ENCODE results near the gene PLCL2.

DNA sequence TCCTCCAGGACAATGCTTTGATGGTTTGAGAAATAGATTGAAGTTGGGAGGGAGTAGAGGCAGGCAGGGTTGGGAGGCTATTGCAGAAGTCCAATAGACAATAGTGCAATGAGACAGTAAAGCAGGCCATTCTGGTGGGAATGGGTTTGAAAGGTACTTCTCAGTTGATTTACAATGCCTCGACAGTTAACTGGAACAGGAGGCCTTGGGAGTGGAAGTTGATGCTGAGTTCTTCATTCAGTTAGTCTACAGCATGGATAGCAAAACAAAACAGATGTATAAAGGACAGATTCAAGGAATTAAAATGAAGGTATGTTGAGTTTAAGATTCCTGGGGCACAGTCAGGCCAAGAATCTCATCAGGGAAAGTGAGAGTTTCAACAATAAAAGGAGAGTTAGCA, 6.8 kb upstream of the PLCL2 start:
- no peak for TF ChIP-seq TAF1 (IDR thresholded peaks at IDR 0.05; ENCODE audit: low read depth, low read length)
- TF ChIP-seq POLR2AphosphoS5 (IDR thresholded peaks at IDR 0.05; ENCODE audit: low read depth, low read length): no peak
